ENCODE measurements around the gene FBXL17. TPM values are rescaled to one million over a fixed set of nuclear protein-coding genes. Genes with fewer than 3 reads are reported as not detected.

The FBXL17 gene
- total RNA-seq, 1 experiment from 2014 or later: 5.3 TPM

DNA sequence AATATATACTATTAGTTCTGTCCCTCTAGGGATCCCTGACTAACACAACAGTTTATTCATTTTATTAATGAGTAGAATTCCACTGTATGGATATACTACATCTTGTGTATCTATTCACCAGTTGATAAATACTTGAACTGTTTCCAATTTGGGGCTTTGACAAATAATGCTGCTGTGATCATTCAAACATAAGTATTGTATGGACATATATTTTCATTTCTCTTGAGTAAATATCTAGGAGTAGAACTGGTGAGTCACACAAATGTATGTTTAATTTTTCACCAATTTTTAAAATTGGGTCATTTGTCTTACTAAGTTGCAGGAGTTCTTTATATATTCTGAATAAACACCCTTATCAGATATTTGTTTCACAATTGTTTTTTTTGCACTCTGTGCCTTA is 149.1 kb downstream of the FBXL17 start:
- no peaks in the 10 kb centered on the region; a peak in 2 of 5 replicates for H3K9me3 Mint-ChIP-seq
- H3K4me3 Mint-ChIP-seq: no peak overlapping the region
- H4K91ac ChIP-seq (ENCODE audit: insufficient read length, low read depth, low read length): no peak overlapping the region
- H3T11ph ChIP-seq (ENCODE audit: low read length): no peak overlapping the region
- no peaks in the 10 kb centered on the region for H3K27me3 ChIP-seq (ENCODE audit: insufficient read depth, low read length)
- H2BK12ac ChIP-seq (ENCODE audit: insufficient read length, low read depth, low read length): no peak overlapping the region
- H3K27ac ChIP-seq (ENCODE audit: insufficient read length, low read depth, low read length): no peak overlapping the region
- no peaks in the 10 kb centered on the region for H3K79me2 ChIP-seq (ENCODE audit: insufficient read depth, low read length)
- peaks cover 0 to 9% (median 0%) of the 10 kb centered on the region in 3 experiments; a peak in 2 of 7 replicates for H3K36me3 Mint-ChIP-seq (ENCODE audit: insufficient read depth in 1 of 3, low read depth in 3 of 3)
- no peak overlapping the region for H3K4me2 ChIP-seq (ENCODE audit: insufficient read depth, insufficient read length, low read length)
- no peak overlapping the region for H3K4ac ChIP-seq (ENCODE audit: low read depth, low read length)
- no peak overlapping the region for H3K9ac ChIP-seq (ENCODE audit: extremely low read depth, insufficient read length, low read length)
- no peak for TF ChIP-seq CTCF (conservative IDR thresholded peaks at IDR 0.05)
- H2AK5ac ChIP-seq (ENCODE audit: insufficient read length, low read length): no peak overlapping the region
- H2AFZ ChIP-seq (ENCODE audit: low read length): no peak overlapping the region
- H2BK120ac ChIP-seq (ENCODE audit: low read depth, low read length, poor library complexity, severe bottlenecking): no peak overlapping the region
- H3K27me3 Mint-ChIP-seq (ENCODE audit: low read depth): no peaks in the 10 kb centered on the region
- H3K56ac ChIP-seq (ENCODE audit: insufficient read length, low read depth, low read length): no peak overlapping the region
- H3K23ac ChIP-seq (ENCODE audit: insufficient read length, low read depth, low read length): no peak overlapping the region
- no peaks in the 10 kb centered on the region for H3K4me1 ChIP-seq (ENCODE audit: insufficient read depth, low read length)
- H4K20me1 ChIP-seq (ENCODE audit: control insufficient read depth, insufficient read depth, insufficient read length): no peaks in the 10 kb centered on the region
- H3K27ac Mint-ChIP-seq: no peak overlapping the region
- DNase-seq: no peak
- H4K8ac ChIP-seq (replicated peaks; ENCODE audit: insufficient read length, low read depth, low read length): no peak overlapping the region
- H3K18ac ChIP-seq (ENCODE audit: insufficient read length, low read depth, low read length): no peak overlapping the region
- H2BK20ac ChIP-seq (ENCODE audit: low read depth, low read length, poor library complexity, severe bottlenecking): no peak overlapping the region
- H3K9me3 ChIP-seq (ENCODE audit: control insufficient read depth, low read depth, low read length): no peaks in the 10 kb centered on the region
- peaks cover 15% of the 10 kb centered on the region in 2 experiments for H3K4me1 Mint-ChIP-seq
- no peaks in the 10 kb centered on the region for H3K23me2 ChIP-seq (ENCODE audit: insufficient read length, low read depth, low read length, poor library complexity, severe bottlenecking)
- H4K5ac ChIP-seq (ENCODE audit: insufficient read length, low read depth, low read length): no peak overlapping the region
- H3K14ac ChIP-seq (ENCODE audit: insufficient read depth, low read length): no peak overlapping the region
- no peak overlapping the region for H2BK15ac ChIP-seq (ENCODE audit: low read depth, low read length)
- H2BK5ac ChIP-seq (ENCODE audit: insufficient read length, low read length): no peak overlapping the region
- no peaks in the 10 kb centered on the region for H3K79me1 ChIP-seq (ENCODE audit: insufficient read depth, low read depth, low read length, poor library complexity, severe bottlenecking)
